MM.1S (cell line): Measurements from ENCODE around the gene VWA7.

ENCODE experiments used
- DNase-seq: peaks from one replicate; pipeline ENCODE4 v3.0.0-alpha.2; 2015
- H2AFZ ChIP-seq: fragments of 300-600 bp; sonication (generic); 2 replicates; pipeline ENCODE4 v1.6.0; 2016; ENCODE audit warnings: antibody characterized with exemption, low read length
- H3F3A ChIP-seq: fragments of 300-600 bp; sonication (generic); 2 replicates; pipeline ENCODE4 v1.6.1; 2016; ENCODE audit warnings: mild to moderate bottlenecking, antibody characterized with exemption, low read length, moderate library complexity, mixed read lengths; ENCODE audit not compliant: insufficient read depth
- H3K27ac ChIP-seq: fragments of 300-600 bp; sonication (generic); 2 replicates; pipeline ENCODE4 v1.5.1; 2016; ENCODE audit warnings: mild to moderate bottlenecking, low read length
- H3K27me3 ChIP-seq: fragments of 300-600 bp; sonication (generic); replicated peaks from 2 replicates; pipeline ENCODE4 v1.6.0; 2016; ENCODE audit warnings: low read length; ENCODE audit not compliant: insufficient read depth
- H3K36me3 ChIP-seq: fragments of 300-600 bp; sonication (generic); replicated peaks from 2 replicates; pipeline ENCODE4 v1.6.1; 2016; ENCODE audit warnings: mild to moderate bottlenecking, low read length, mixed read lengths; ENCODE audit not compliant: insufficient read depth
- H3K4me1 ChIP-seq: fragments of 300-600 bp; sonication (generic); 2 replicates; pipeline ENCODE4 v1.6.1; 2016; ENCODE audit warnings: low read length, mixed read lengths
- H3K4me2 ChIP-seq: fragments of 300-600 bp; sonication (generic); 2 replicates; pipeline ENCODE4 v1.6.0; 2016; ENCODE audit warnings: low read depth, low read length
- H3K4me3 ChIP-seq: fragments of 300-600 bp; sonication (generic); 2 replicates; pipeline ENCODE4 v1.5.1; 2016; ENCODE audit warnings: low read length, mixed read lengths
- H3K79me2 ChIP-seq: fragments of 300-600 bp; sonication (generic); 2 replicates; pipeline ENCODE4 v1.6.1; 2016; ENCODE audit warnings: mixed run types, low read length, mixed read lengths
- H3K9ac ChIP-seq: fragments of 300-600 bp; sonication (generic); 2 replicates; pipeline ENCODE4 v1.6.1; 2016; ENCODE audit warnings: low read length, mixed read lengths
- H3K9me2 ChIP-seq: fragments of 300-600 bp; sonication (generic); replicated peaks from 2 replicates; pipeline ENCODE4 v1.6.1; 2016; ENCODE audit warnings: mild to moderate bottlenecking, low read length, mixed read lengths; ENCODE audit not compliant: insufficient read depth
- H3K9me3 ChIP-seq: fragments of 300-600 bp; sonication (generic); replicated peaks from 2 replicates; pipeline ENCODE4 v1.6.1; 2016; ENCODE audit warnings: mild to moderate bottlenecking, low read length, mixed read lengths; ENCODE audit not compliant: insufficient read depth
- H4K20me1 ChIP-seq: fragments of 300-600 bp; sonication (generic); 2 replicates; pipeline ENCODE4 v1.6.1; 2016; ENCODE audit warnings: mild to moderate bottlenecking, low read length, moderate library complexity, mixed read lengths; ENCODE audit not compliant: insufficient read depth
- EZH2 ChIP-seq: fragments of 300-600 bp; sonication (generic); optimal IDR thresholded peaks from 2 replicates; pipeline ENCODE3; 2017; ENCODE audit warnings: low read depth, mild to moderate bottlenecking, antibody characterized with exemption, low read length, mixed read lengths
- EZH2phosphoT487 ChIP-seq: fragments of 300-600 bp; sonication (generic); IDR thresholded peaks from 2 replicates; pipeline ENCODE4 v1.6.1; 2018; ENCODE audit warnings: antibody characterized with exemption, low read length
- TF ChIP-seq, protein P1 (sequence below): fragments of 300-600 bp; sonication (generic); IDR thresholded peaks from 2 replicates; pipeline ENCODE4 v1.5.1; 2016; ENCODE audit warnings: antibody characterized with exemption, low read length, mixed read lengths

The VWA7 gene

DNA sequence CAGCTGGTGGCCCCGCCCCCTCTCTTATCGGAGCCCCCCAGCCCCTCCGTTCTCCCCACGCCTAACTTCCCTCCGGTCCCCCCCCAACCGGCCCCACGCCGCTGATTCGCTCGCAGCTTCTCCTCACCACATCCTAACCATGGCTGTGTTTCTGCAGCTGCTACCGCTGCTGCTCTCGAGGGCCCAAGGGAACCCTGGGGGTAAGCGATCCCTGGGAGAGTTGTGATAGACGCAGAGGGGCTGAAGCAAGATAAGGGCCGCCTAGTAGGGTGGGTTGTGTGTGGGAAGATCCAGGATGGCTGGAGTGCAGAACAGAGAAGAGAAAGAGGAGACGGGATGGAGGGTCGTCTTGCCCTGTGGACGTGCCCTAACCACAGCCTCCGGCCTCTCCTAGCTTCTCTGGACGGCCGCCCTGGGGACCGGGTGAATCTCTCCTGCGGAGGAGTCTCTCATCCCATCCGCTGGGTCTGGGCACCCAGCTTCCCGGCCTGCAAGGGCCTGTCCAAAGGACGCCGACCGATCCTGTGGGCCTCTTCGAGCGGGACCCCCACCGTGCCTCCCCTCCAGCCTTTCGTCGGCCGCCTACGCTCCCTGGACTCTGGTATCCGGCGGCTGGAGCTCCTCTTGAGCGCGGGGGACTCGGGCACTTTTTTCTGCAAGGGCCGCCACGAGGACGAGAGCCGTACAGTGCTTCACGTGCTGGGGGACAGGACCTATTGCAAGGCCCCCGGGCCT is 53.7 kb downstream of the VWA7 start, which contains the start of gene MPIG6B:
Gene MPIG6B (plus strand): TSS at position 129 of the 735 bp plus-strand sequence. CDS start 11 bp downstream, at position 140.
- Histone ChIP-seq H3K27ac (no peak within 1 kb of the TSS), H3K36me3 (no peaks in the 10 kb centered on the region), H3K4me3 (no peak within 1 kb of the TSS), H3K4me2 (no peak within 1 kb of the TSS), H3K4me1 (peaks cover 20% of the 10 kb centered on the region), H3K79me2 (0 out of 2 replicates have a peak, but pooled peaks cover 2% of the 10 kb centered on the region), H3K9me3 (no peaks in the 10 kb centered on the region), H4K20me1 (no peaks in the 10 kb centered on the region), H3K27me3 (no peaks in the 10 kb centered on the region), H2AFZ (no peak within 1 kb of the TSS), H3K9ac (no peak within 1 kb of the TSS), H3K9me2 (no peaks in the 10 kb centered on the region), H3F3A (peaks cover 25% of the 10 kb centered on the region)
- no peak for TF ChIP-seq EZH2phosphoT487
- TF ChIP-seq, protein P1, sequence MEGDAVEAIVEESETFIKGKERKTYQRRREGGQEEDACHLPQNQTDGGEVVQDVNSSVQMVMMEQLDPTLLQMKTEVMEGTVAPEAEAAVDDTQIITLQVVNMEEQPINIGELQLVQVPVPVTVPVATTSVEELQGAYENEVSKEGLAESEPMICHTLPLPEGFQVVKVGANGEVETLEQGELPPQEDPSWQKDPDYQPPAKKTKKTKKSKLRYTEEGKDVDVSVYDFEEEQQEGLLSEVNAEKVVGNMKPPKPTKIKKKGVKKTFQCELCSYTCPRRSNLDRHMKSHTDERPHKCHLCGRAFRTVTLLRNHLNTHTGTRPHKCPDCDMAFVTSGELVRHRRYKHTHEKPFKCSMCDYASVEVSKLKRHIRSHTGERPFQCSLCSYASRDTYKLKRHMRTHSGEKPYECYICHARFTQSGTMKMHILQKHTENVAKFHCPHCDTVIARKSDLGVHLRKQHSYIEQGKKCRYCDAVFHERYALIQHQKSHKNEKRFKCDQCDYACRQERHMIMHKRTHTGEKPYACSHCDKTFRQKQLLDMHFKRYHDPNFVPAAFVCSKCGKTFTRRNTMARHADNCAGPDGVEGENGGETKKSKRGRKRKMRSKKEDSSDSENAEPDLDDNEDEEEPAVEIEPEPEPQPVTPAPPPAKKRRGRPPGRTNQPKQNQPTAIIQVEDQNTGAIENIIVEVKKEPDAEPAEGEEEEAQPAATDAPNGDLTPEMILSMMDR = no peak
- TF ChIP-seq EZH2 = no peak
- DNase-seq = no peak

DNA sequence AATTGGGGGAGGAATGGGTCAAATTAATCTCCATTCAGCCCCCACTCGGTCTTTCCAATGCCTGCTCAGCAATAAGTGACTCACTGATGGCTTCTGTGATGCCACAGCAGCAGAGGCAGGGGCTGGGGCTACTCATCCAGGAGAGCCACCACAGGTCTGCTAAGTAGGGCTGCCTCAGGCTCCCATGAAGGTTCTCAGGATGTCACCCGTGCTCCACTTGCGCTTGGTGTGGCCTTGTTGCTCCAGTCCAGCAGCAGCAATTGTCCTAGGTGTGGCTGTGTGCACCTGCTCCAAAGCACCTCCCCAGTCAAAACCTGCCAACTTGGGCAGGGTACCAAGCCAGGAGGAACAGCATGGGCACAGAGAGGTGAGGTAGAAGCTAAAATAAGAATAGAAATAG is 55.0 kb downstream of the VWA7 start:
- DNase-seq = no peak
- Histone ChIP-seq H3K27ac (no peak overlapping the region), H3K4me3 (no peak overlapping the region), H3K9me3 (no peaks in the 10 kb centered on the region), H3K9me2 (no peaks in the 10 kb centered on the region), H3K36me3 (no peaks in the 10 kb centered on the region), H3K4me1 (peaks cover 8% of the 10 kb centered on the region), H3F3A (peaks cover 14% of the 10 kb centered on the region), H3K4me2 (no peak overlapping the region), H2AFZ (no peak overlapping the region), H3K9ac (no peak overlapping the region), H3K27me3 (no peaks in the 10 kb centered on the region), H4K20me1 (no peaks in the 10 kb centered on the region), H3K79me2 (no peaks in the 10 kb centered on the region)
- TF ChIP-seq EZH2 = no peak
- TF ChIP-seq, protein P1 = no peak
- TF ChIP-seq EZH2phosphoT487 = no peak

DNA sequence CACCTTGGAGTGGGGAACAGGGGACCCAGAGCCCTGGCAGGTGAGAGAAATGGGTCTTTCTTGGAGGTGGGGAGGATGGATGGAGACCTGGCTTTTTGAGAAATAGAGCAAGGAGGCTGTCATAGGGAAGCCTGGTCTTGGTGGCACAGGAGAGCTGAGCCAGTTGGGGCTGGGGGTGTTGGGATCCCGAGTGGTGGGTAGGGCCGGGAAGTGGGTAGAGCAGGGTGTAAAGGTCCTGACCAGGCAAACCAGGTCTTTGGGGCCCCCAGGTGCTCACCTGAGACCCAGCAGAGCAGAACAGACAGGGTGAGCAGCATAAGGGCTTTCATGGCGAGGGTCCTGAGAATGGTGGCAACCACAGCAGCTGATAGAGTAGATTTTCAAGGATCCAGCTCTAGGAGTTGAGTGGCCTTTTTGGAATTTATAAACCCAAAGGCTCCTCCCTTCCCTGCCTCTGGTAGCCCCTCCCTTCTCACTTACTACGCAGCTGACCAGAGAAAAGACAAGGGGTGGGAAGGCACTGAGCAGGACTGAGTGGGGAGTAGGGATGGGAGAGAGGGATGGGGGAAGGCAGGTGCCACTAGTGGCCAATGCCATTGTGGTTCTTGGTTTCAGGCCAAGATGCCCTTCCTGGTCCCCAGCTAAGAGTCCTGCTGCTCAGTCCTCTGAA is 55.6 kb downstream of the VWA7 start, which contains the start of gene LY6G6C:
Gene LY6G6C (minus strand): TSS at position 396 of the 670 bp plus-strand sequence. CDS start 67 bp downstream, at position 329.
- H4K20me1 ChIP-seq = no peaks in the 10 kb centered on the region
- H3K79me2 ChIP-seq = no peaks in the 10 kb centered on the region
- H3K4me1 ChIP-seq = 0 out of 2 replicates have a peak, but pooled peaks cover 1% of the 10 kb centered on the region
- H3K9ac ChIP-seq = no peak within 1 kb of the TSS
- H3K4me3 ChIP-seq = no peak within 1 kb of the TSS
- H3K4me2 ChIP-seq = no peak within 1 kb of the TSS
- H3K9me3 ChIP-seq = no peaks in the 10 kb centered on the region
- H3K9me2 ChIP-seq = no peaks in the 10 kb centered on the region
- no peaks in the 10 kb centered on the region for H3K27me3 ChIP-seq
- TF ChIP-seq EZH2phosphoT487 = no peak
- no peak for TF ChIP-seq EZH2
- TF ChIP-seq, protein P1 = no peak
- H3F3A ChIP-seq = peaks cover 8% of the 10 kb centered on the region; the same call in 1 of the 2 replicates
- no peak within 1 kb of the TSS for H3K27ac ChIP-seq
- DNase-seq = no peak
- no peaks in the 10 kb centered on the region for H3K36me3 ChIP-seq
- no peak within 1 kb of the TSS for H2AFZ ChIP-seq
